Transverse colon (tissue), 3 donors: ENCODE measurements around the gene ZGRF1.

Experiments
- CTCF ChIP-seq, 5 experiments: fragments of 200-600 bp in 3 of 5; fragments of 450-650 bp in 2 of 5; sonication (generic) in 3 of 5; IDR thresholded peaks; 1 replicate in 2 of 5; 2 replicates in 3 of 5; pipeline ENCODE4 v1.5.1; 2016 to 2017; ENCODE audit warnings: antibody characterized with exemption in 5 of 5, inconsistent platforms in 3 of 5, mild to moderate bottlenecking in 2 of 5, moderate library complexity in 1 of 5
- POLR2A ChIP-seq: fragments of 450-650 bp; IDR thresholded peaks from one replicate; pipeline ENCODE4 v1.6.1; 2016; ENCODE audit warnings: antibody characterized with exemption, mild to moderate bottlenecking, moderate library complexity

- no peak for TF ChIP-seq POLR2A
- no peak for TF ChIP-seq CTCF (IDR thresholded peaks at IDR 0.05)
These were observed 113.5 kb downstream of the ZGRF1 start for GRCh38 chr4:112523008-112523721.
